HG03558 (cell line): ENCODE results near the gene GPR42.
A peak's percentile ranks its signal among the peaks of the same experiment; 100 is the strongest.
"Not testable (repeated sequence)": the region's sequence is repeated elsewhere in the genome, so short reads cannot be mapped to it uniquely, and the experiment has no call there.

ENCODE experiments used
- ATAC-seq: cut with Tn5 transposase; IDR thresholded peaks from one replicate; pipeline ENCODE4 v1.9.1; 2021; ENCODE audit warnings: moderate number of reproducible peaks; ENCODE audit not compliant: unreplicated experiment; ENCODE audit errors: extremely low read depth

The GPR42 gene

GRCh38 chr19:35392742-35393715, 22.2 kb downstream of the GPR42 start:
- no peak for ATAC-seq

DNA sequence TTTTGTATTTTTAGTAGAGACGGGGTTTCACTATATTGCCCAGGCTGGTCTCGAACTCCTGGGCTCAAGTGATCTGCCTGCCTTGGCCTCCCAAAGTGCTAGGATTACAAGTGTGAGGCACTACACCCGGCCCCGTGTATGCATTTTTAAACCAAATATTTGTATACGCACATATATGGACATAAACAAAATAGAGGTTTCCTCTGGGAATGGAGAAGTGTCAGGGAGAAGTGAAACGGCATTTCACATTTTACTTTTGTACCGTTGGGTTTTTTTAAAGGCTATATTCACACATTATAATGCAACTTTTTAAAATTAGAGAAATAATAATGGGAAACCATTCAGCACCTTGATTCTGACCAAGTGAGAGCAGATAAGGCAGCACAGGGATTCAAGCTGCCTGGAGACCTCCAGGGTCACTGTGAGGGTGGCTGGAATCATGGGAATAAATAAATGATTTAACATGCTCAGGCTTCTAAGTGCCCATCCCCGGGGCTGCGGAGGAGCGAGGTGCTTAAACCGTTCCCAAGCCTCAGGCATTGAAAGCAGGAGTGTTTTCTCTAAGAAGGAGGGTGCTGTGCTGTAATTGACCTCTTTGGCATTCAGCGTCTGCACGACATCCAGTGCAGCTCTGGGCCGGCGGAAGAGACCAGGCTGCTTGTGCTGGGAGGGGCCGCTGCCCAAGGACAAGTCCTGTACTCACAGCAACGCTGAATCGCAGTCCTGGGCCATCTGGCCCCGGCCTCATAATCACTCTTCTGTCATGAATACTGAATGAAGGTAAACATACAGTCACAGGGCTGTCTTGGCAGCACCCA, 24.7 kb downstream of the GPR42 start:
- no peak for ATAC-seq

DNA sequence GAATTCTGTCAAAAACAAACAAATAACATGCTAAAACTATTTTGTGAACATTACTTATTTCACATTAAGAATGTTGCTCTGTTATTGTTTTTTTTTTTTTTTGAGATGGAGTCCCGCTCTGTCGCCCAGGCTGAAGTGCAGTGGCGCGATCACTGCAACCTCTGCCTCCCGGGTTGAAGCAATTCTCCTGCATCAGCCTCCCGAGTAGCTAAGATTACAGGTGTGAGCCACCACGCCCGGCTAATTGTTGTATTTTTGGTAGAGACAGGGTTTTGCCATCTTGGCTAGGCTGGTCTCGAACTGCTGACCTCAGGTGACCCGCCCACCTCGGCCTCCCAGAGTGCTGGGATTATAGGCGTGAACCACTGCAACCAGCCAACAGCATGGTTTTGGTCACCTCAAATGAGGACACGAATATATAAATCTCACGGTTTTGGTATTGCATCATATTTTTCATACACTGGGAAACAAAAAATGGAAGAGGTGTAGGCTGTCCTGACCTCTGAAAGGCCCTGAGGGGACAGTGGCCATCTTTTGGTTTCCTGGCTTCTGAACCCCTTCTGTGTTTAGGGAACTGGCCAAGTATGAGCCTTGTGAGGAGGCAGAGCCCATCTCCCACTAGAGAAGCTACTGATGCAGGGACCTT, 25.5 kb downstream of the GPR42 start:
- ATAC-seq = no peak

- ATAC-seq = no peak
Measured at GRCh38 chr19:35397064-35397463, 26.2 kb downstream of the GPR42 start.

GRCh38 chr19:35398570-35398969, 27.7 kb downstream of the GPR42 start:
- no peak for ATAC-seq

DNA sequence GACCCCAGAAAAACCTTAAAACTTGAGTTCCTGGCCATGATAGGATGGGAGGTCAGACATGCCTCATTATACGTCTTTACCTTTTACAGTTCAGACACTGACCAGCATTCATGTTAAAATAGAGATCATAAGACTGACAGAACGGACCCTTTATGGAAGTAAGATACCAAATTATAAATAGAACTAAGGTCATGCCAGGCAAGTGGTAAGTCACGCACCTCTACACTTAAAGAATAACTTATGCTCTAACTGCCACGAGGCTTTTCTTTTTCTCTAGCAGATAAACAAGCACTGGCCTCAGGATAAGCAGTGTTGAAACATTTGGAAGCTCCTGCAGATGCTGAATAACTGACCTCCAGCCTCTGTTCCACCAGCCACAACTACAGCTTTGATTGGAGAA, 28.4 kb downstream of the GPR42 start:
- no peak for ATAC-seq

- ATAC-seq = no peak
Measured at GRCh38 chr19:35399948-35400772, 29.3 kb downstream of the GPR42 start.

DNA sequence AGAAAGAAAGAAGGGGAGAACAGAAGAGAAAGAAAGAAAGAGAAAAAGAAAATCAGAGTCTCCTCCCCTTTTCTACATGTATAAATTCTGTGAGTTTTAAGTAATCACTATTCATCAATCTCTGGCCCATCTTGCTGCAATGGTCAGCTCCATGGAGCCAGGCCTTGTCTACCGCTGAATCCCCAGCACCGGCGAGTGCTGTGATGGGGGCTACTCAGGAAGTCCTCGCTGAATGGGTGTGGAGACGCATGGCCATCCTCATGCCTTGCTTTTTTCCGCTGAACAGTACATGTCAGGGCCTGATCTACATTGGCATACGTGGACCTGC, 29.9 kb downstream of the GPR42 start:
- ATAC-seq = no peak

- not testable (repeated sequence) for ATAC-seq
Measured at GRCh38 chr19:35401416-35401815, 30.5 kb downstream of the GPR42 start.

DNA sequence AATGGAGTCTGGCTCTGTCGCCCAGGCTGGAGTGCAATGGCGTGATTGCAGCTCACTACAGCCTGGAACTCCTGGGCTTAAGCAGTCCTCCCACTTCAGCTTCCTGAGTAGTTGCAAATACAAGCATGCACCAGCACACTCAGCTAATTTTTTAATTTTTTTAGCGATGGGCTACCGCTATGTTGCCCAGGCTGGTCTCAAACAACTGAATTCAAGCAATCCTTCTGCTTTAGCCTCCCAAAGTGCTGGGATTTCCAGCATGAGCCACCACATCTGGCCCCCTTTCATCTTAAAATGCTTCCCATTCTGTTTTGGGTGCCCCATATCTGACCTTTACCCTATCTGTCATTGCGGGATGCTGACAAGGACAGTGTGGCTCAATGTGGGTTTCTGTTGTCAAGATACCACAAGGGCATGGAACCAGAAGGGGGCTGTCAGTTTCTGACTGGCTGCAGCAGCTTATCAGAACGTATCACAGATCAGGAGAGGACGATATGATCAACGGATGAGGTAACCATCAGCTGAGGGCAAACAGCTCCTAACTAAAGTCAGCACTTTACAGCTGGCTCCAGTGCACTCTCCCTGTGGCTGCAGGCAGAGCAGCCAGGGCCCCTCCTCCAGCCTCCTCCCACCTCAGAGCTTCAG, 32.4 kb downstream of the GPR42 start:
- no peak for ATAC-seq

- ATAC-seq = peak; percentile 45
Measured at GRCh38 chr19:35404879-35405622, 34.2 kb downstream of the GPR42 start.

- no peak for ATAC-seq
Measured at GRCh38 chr19:35407619-35408018, 36.8 kb downstream of the GPR42 start.

DNA sequence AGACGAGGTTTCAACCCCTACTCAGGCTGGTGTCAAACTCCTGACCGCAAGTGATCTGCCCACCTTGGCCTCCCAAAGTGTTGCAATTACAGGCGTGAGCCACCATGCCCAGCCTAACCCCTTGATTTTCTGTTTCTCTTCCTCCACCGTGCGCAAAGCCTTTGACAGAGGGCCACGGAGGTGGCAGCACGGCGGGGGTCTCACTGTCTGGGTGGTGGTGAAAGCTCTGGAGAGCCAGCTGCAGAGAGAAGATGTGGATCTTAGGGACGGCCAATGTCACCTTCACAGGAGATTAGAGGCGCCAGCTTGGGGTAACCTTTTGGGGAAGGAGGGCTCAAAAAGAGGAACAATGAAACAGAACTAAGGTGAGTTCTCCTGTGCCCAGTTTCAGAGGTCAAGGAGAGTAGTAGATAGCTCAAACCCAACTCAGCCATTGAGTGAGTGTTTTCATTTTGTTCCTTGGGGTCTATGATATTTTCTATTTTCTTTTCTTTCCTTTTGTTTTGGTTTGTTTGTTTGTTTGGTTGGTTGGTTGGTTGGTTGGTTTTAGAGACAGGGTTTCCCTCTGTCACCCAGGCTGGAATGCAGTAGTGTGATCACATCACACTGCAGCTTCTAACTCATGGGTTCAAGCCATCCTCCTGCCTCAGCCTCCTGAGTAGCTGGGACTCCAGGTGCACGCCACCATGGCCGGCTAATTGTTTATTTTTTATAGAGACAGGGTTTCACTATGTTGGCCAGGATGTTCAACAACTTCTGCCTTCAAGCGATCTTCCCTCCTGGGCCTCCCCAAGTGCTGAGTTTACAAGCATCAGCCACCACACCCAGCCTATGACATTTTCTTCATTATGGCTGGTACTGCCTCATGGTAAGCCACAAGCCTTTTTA, 37.7 kb downstream of the GPR42 start:
- no peak for ATAC-seq

DNA sequence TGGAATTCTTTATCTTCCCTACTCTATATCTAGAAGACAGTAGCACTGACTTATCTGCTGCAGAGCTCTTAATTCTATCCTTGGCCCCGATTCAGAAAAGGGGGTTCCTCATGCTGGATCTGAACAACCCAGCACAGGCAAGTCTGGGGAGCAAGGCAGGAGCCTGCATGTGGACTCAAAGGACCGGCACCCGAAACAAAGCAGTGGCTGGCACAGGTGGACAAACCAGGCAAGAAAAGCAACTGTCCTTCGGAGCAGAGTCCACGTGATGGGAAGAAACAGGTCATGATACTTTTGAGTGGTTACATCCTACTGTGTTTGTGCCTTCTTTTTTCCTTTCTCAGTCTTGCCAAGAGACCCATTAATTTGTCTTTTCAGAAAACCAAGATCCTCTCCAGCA, 38.3 kb downstream of the GPR42 start:
- ATAC-seq = no peak

- ATAC-seq = no peak
Measured at GRCh38 chr19:35410487-35410886, 39.6 kb downstream of the GPR42 start.

DNA sequence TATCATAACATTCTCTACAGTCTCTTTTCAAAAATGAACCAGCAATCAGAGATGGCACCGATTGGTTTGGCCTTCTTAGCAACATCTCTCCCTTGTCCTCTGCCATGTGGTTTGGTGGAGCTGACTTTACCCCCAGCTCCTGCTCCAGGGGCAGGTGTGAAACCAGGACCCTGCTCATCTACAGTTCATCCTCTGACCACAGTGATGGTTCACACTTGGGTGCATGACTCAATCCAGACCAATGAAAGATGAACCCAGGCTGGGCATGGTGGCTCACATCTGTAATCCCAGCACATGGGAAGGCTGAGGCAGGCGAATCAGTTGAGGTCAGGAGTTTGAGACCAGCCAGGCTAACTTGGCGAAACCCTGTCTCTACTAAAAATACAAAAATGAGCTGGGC, 43.6 kb downstream of the GPR42 start:
- ATAC-seq = no peak

- no peak for ATAC-seq
Measured at GRCh38 chr19:35416331-35416730, 45.5 kb downstream of the GPR42 start.

DNA sequence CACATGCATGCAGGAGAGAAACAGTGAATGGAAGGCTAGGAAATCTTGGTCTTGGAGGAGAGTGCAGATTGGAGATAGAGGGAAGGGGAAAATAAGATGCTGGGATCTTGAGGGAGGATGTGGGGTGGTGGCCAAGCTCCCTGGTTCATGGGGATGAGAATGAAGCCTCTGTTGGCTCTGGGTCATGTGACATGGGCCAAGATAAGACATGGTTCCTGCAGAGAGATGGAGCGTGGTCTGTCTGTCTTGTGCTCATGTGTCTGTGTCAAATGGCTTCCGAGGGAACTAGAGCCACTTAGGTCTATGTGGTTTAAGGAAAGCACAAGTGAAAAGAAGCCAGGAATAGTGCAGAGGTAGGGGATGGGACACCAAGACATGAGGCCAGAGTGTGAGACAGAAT, 46.4 kb downstream of the GPR42 start:
- no peak for ATAC-seq
